ENCODE measurements around the gene FAM9A.
A peak's percentile ranks its signal among the peaks of the same experiment; 100 is the strongest.

The FAM9A gene

GRCh38 chrX:8801041-8801599, at the start of gene FAM9A:
TSS of gene FAM9A (minus strand) at chrX:8801383. CDS start at chrX:8800171, 1,212 bp downstream.
- no peak for DNase-seq

GRCh38 chrX:8850478-8850877, 49.3 kb upstream of the FAM9A start:
- no peak for DNase-seq

DNA sequence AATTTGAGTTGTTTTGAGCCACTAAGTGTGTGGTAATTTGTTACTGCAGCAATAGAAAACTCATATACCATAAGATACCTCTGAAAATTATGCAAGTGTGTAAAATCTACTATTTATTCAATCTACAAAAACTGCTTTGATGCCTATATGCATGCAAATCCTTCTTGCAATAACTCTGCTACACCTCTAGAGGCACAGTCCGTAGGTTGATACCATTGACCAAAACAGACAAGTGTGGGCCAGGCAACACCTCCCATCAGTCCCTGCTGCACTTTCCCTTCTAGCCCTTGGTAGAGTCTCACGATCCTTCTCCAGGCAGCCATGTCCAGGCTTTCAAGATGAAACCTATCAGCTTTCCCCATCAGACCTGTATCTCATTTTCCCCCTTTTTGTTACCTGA, 48.8 kb upstream of the FAM9A start:
- no peak for DNase-seq

DNA sequence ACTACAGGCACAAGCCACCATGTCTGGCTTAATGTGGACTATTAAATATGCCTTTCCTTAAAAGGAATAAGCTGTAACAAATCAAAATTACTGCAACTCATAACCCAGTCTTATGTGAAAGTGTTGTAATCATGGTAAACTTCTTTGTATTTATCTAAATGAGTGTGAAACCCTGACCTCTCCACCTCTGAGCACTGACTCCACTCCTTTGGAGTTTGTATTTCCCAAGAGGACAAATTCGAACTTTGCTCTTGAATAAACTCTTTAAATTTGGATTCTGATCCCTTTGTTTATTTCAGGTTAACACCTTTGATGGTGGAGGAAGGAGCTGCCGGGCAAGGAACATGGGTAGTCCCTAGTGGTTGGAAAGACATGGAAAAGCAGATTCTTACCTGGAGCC, 48.3 kb upstream of the FAM9A start:
- DNase-seq = no peak

- DNase-seq = no peak
Measured at GRCh38 chrX:8848911-8849310, 47.7 kb upstream of the FAM9A start.

- DNase-seq = no peak
Measured at GRCh38 chrX:8848441-8848840, 47.3 kb upstream of the FAM9A start.

DNA sequence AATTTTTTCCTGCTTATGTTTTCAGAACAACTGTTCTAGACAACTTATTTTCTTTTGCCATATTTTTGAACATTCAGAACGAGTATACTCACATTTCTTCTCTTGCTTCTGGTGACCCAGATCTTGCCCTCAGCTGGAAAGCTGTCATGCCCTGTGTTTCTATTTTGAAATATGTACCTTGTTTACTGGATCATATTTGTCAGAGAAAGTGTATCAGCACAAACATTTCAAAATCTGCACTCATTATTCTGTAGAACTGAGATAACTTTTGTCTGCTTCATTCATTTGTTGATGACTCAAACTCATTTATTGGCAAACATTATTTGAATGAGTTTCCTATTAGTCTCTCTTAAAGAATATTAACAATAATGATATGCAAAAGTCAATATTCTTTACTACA, 46.2 kb upstream of the FAM9A start:
- no peak for DNase-seq

GRCh38 chrX:8846266-8846665, 45.1 kb upstream of the FAM9A start:
- DNase-seq = no peak

- DNase-seq = no peak
Measured at GRCh38 chrX:8845469-8845868, 44.3 kb upstream of the FAM9A start.

DNA sequence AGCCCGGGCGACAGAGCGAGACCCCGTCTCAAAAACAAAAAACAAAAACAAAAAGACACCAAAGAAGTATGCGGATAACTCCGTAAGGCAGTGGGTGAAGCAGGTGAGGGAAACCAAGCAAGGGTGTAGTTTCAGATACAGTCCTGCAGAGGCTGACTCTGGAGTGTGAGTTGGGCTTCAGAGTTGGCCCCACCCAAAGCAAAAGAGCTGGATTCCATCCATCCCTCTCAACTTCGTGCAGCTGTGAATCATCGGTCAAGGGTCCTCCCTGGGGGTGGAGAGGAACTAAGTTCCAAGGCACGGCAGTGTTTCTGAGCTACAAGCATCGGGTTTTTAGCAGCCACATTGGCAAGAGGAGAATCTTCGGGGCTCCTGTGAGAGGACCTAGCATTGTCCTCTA, 43.9 kb upstream of the FAM9A start:
- no peak for DNase-seq

DNA sequence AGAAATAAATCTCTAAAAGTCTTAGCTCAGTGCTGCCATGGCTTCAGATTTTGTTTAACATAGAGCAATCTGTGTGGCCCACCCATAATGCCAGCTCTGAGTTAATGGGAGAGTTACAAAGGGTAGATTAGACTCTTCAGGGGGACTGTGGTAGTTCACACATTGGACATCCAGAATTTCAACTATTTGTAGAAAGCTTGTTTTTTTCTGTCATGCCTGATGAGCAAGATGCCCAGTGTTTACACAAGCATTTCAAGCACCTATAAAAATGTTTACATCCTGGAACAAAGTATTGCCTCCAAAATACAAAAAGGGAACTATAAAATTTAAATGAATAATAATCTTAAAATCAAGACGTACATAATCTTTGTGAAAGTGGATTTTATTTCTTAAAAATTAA, 43.0 kb upstream of the FAM9A start:
- DNase-seq = no peak

- DNase-seq = no peak
Measured at GRCh38 chrX:8841911-8842310, 40.7 kb upstream of the FAM9A start.

DNA sequence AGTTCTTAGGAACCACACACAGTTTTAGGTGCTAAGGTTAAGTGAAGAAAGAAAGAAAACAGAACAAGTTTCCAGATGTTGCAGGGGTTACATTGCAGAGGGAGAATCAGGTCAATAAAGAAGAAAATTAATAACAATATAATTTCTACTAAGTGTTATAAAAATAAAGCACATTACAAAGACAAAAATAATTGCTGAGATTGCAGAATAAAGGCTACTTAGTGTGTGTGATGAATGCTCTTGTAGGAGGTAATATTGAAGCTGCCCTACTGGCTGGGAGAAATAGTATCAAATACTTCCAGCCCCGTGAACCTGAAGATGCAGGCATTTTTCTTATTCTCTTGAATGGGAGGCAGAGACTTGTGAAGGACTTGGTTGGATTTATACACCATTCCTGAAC, 33.2 kb upstream of the FAM9A start:
- no peak for DNase-seq

DNA sequence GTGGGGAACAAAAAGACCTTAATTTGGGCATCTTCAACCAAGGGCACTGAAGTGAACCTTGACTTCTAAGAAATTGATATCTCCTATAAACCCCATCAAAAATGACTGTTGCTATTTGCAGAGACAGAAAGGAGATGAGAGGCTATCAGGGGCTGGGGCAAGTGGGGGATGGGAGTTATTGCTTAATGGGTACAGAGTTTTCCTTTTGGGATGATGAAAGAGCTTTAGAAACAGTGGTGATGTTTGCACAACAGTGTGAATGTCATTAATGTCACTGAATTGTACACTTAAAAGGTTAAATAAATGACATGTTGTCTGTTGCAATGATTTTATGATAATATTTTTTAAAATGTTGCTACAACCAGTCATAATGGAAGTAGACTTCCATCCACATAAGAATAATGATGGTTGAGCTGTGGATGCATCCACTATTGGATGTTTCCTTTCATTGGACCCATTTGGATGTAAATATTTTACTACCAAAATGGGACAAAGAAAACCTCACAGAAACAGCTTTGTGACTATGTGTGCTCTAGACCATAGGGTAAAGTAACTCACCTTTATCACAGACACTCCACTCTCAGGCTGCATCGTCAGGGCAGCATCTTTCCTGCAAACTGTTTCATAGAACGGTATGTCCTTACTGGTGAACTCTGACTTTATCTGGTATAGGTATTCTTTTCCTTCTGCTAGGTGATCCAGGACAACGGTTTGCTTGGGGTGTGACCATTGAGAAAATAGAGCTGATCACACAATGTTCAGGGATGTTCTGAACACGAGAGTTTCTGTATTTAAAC, 31.6 kb upstream of the FAM9A start:
- DNase-seq = no peak

DNA sequence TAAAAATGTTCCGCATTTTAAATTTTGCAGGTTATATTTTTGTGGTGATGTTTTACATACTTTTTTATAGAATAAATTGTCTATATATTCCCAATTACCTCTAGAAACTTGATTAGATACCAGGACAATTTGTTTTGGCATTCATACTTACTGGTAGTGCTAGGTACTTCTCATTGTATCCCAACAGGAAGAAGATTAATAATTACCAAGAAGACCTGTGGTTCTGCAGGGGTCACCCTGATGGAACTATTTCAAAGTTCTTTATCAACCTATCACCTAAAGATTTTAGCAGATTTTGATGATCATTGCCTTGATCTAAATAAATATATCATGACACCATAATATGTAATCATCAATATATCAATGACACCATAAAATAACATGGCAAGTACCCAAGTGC, 22.5 kb upstream of the FAM9A start:
- DNase-seq = no peak

GRCh38 chrX:8822002-8822401, 20.8 kb upstream of the FAM9A start:
- no peak for DNase-seq

DNA sequence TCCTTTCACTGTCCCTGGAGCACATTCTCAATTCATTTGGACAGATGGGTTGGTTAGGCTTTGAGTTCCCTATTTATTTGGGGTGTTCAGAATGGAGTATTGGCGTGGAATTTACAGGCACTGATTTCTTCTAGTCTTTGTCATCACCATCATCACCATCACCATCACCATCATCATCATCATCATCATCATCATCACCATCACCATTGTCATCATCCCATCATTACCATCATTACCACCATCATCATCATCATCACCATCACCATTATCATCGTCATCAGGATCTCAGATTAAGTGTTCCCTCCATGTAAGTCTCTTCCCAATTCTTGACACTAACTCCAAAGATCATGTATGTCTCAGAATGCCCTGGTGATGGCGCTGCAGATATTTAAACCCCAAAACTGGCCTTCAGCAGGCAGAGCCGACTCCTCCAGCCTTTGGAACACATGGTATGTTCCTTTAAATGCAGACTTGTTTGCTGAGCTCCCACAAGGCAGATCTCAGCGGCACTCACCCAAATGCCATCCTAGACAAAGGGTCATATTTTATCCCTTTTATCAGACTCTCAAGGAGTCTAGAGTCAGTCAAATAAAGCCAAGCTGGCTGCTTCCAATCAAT, 19.8 kb upstream of the FAM9A start:
- no peak for DNase-seq

DNA sequence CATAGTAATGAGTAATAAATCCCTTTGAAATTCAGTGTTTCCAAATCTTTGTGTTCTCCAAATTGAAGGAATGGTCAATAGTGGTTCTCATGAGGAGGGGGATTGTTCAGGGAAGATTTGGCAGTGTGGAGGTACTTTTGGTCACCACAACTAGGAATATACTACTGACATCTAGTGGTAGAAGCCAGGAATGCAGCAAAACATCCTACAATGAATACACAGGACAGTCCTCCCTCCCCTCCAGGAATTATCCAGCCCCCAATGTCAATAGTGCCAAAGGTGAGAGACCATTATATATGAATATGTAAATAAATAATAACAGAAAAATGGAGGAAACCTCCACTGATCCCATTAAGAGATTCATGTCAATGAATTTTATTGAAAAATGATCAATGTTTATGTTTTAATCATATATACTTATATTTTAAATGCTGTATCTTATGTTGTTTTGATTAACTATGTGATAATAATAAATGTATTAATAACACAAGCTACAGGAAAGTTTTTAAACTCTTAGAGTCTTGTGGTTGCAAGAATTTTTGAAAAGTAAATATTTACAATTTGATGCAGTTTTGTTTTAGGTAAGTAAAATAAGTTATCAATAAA, 14.4 kb upstream of the FAM9A start:
- DNase-seq = peak in 2 of 56 donors; percentile 1

GRCh38 chrX:8813036-8813435, 11.9 kb upstream of the FAM9A start:
- DNase-seq = no peak

DNA sequence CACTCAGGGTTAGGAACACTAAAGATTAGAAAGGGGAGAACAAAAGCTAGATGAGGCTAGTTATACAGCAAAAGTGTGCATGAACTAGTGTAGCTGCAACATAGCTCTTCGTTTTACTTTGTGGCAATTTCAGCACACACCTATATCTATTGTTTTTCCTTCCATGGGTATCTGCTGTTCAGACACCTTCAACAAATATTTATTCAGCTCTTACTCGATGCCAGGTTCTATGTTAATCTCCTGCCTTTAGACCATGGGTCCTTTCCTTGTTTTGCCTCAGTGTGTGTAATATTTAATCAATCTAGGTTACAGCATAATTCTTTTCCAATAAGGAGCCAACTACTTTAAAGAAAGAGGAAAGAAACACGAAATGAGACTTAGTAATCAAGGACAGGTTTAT, 10.4 kb upstream of the FAM9A start:
- no peak for DNase-seq

DNA sequence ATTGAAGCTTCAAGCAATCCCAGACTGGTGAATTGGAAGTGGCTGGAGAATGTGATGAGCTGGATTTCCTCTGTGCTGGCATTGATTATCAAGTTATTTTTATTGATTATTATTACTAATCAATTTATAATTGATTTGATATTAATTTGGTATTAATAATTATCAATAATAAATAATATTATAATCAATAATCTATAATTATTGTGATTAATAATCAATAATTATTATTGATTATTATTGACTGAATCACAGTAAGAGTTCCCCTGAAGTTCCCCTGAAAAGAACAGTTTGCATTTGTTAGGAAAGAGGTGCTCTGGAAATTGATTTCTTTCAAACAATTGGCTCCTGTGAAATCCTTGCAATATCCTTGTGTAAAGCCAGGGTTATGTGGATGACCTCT, 7.5 kb upstream of the FAM9A start:
- DNase-seq = no peak

GRCh38 chrX:8805974-8806373, 4.8 kb upstream of the FAM9A start:
- DNase-seq = no peak

GRCh38 chrX:8805046-8805445, 3.9 kb upstream of the FAM9A start:
- no peak for DNase-seq

All from nucleus accumbens (tissue), 56 donors.